ENCODE measurements around the gene TNNT2.

TNNT2 gene

DNA sequence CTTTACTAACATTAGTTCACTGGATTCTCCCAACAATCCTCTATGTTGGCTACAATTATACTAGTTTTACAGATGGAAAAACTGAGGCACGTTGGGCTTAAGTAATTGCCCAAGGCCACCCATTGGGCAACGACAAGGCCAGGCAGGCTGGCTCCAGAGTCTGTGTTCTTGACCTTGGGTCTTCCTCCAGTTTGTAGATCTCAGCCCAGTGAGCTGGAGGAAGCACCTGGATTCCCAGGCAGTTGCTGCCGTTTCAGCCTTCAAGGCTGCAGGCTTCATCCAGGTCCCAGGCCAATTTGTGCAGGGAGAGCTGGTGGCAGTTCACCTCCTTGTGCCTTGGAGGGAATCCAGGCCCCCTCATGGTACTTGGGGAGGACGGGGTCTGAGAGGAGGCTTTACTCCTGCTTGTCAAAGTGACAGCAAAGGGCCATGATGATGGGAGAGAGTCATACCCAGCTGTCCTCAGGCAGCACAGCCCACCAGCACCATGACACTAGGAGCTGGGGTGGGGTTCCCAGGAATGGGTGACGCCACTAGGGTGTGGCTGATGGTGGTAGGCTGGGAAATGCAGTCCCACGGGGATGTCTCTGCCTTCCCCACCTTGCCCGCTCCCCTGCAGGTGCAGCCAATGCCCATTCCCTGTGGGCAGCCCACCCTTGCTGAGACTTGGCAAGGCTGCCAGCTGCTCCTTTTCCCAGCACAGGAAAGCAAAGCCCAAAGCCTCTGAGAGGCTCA, 67.1 kb downstream of the TNNT2 start:
- no peak for DNase-seq

DNA sequence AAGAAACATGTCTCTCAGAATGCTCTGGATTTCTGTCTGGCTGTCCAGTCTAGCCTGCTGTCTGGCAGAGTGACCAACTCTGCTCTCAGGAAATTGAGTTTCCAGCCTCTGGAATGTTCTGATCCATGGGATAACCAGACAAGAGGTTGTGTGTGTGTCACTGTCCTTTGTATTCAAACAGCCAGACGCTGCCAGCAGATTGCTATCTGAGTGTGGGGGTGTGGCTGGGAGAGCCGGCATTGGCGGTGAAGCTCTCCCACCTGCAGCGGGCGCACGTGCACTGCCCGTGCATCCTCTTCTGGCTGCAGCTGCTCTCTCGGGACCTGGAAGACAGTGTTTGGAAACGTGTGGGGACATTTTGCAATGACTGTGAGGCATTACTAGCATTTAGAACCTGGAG, 68.1 kb downstream of the TNNT2 start:
- peak; percentile 87 for DNase-seq
